ENCODE measurements around the gene RMI2.

GRCh38 chr16:11296351-11296705 lies 48.9 kb upstream of the RMI2 start:
- TF ChIP-seq CTCF (conservative IDR thresholded peaks at IDR 0.05 in 1 of 2, IDR thresholded peaks at IDR 0.05 in 1 of 2; ENCODE audit: extremely low read depth in 1 of 2, insufficient read depth in 1 of 2, low read depth in 1 of 2, low read length in 2 of 2), result no peak
- TF ChIP-seq EZH2 (IDR thresholded peaks at IDR 0.05; ENCODE audit: borderline replicate concordance, low read length), result no peak
